ENCODE results near the gene TNRC6B. TPM values are rescaled to one million over a fixed set of nuclear protein-coding genes. Genes with fewer than 3 reads are reported as not detected.

Gene TNRC6B
- total RNA-seq, 4 donors from 2014 or later, result 41.8 to 50.9 (median 47.8) TPM

DNA sequence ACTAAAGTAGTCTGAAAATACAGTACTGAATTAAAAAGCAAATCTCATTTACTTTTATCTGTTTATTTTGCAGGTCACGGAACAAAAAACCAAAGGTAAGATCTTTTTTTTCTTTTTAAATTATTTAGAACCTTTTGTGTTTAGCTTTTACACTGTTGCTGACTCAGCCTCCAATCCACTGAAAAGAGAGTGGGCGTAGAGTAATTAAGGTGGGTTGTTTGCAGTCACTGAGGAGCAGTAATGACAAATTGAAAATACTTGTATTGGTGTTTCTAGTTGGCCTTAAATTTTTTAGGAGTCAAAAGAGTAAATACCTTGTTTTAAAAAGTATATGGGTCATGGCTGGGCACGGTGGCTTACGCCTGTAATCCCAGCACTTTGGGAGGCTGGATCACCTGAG lies 73.4 kb downstream of the TNRC6B start:
- no peak overlapping the region for H3K27ac ChIP-seq
- 94% methylated on average over 4 of the region's 4 CpGs for WGBS, 2 donors
- peaks cover 0 to 29% (median 0%) of the 10 kb centered on the region in 3 donors for H3K36me3 ChIP-seq
- no peaks in the 10 kb centered on the region for H3K27me3 ChIP-seq
- TF ChIP-seq, protein P1, sequence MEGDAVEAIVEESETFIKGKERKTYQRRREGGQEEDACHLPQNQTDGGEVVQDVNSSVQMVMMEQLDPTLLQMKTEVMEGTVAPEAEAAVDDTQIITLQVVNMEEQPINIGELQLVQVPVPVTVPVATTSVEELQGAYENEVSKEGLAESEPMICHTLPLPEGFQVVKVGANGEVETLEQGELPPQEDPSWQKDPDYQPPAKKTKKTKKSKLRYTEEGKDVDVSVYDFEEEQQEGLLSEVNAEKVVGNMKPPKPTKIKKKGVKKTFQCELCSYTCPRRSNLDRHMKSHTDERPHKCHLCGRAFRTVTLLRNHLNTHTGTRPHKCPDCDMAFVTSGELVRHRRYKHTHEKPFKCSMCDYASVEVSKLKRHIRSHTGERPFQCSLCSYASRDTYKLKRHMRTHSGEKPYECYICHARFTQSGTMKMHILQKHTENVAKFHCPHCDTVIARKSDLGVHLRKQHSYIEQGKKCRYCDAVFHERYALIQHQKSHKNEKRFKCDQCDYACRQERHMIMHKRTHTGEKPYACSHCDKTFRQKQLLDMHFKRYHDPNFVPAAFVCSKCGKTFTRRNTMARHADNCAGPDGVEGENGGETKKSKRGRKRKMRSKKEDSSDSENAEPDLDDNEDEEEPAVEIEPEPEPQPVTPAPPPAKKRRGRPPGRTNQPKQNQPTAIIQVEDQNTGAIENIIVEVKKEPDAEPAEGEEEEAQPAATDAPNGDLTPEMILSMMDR (IDR thresholded peaks at IDR 0.05), result no peak
- TF ChIP-seq POLR2A (IDR thresholded peaks at IDR 0.05) (no peak), EP300 (IDR thresholded peaks at IDR 0.05) (no peak)
- H3K9me3 ChIP-seq, result no peaks in the 10 kb centered on the region
- peaks cover 0 to 24% (median 0%) of the 10 kb centered on the region in 4 donors for H3K4me1 ChIP-seq
- no peak for DNase-seq (ENCODE audit: low spot score in 2 of 2)
- no peak overlapping the region for H3K4me3 ChIP-seq

DNA sequence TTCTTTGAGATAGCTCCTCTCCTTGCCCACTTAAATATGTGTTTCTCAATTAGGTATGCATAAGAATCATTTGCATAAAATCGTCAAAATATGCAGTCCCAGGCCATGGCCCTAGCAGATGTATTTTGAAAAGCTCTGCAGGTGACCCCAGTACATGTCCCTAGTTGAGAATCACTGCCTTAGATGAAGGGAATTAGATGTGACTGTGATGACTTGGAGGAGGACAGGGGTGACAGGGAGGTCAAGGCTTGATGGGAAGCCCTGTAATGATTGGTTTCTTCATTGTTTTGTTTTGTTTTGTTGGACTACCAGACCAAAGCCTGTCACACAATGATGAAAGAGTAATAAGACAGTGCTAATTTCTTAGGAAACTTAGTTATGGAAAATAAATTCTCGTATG lies 74.4 kb downstream of the TNRC6B start:
- Histone ChIP-seq H3K27ac (no peak overlapping the region), H3K27me3 (no peaks in the 10 kb centered on the region), H3K4me1 (peaks cover 0 to 24% (median 0%) of the 10 kb centered on the region in 4 donors), H3K4me3 (no peak overlapping the region), H3K9me3 (no peaks in the 10 kb centered on the region), H3K36me3 (peaks cover 0 to 18% (median 0%) of the 10 kb centered on the region in 3 donors)
- TF ChIP-seq EP300 (IDR thresholded peaks at IDR 0.05) (no peak), POLR2A (IDR thresholded peaks at IDR 0.05) (no peak)
- TF ChIP-seq, protein P1 (IDR thresholded peaks at IDR 0.05), result no peak
- DNase-seq (ENCODE audit: low spot score in 2 of 2), result no peak
- 75 to 77% methylated on average over 2 of the region's 2 CpGs for WGBS, 2 donors

DNA sequence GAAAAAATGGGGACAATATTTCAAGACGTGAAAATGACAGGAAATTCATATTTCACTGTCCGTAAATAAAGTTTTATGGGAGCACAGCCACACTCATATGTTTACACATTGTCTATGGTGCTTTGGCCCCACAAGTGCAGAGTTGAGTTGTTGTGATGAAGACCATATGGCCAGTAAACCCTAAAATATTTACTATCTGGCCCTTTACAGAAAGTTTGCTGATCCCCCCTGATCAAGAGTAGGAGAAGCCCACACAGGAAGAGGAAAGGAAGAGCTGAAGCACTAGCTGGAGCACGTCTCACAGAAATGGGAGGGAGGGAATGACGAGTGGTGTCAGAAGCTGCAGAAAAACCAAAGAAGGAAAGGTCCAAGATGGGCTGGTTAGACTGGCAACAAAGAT lies 78.8 kb downstream of the TNRC6B start:
- TF ChIP-seq, protein P1 (IDR thresholded peaks at IDR 0.05), result no peak
- TF ChIP-seq EP300 (IDR thresholded peaks at IDR 0.05), result no peak
- TF ChIP-seq POLR2A (IDR thresholded peaks at IDR 0.05), result no peak
- no peaks in the 10 kb centered on the region for H3K27me3 ChIP-seq
- 71 to 73% methylated on average over 4 of the region's 4 CpGs for WGBS, 2 donors
- H3K9me3 ChIP-seq, result no peaks in the 10 kb centered on the region
- peaks cover 0 to 35% (median 12%) of the 10 kb centered on the region in 4 donors for H3K4me1 ChIP-seq
- no peak for DNase-seq (ENCODE audit: low spot score in 2 of 2)
- H3K27ac ChIP-seq, result peak overlapping the region in 1 of 4 donors; percentile 8
- no peak overlapping the region for H3K4me3 ChIP-seq
- peaks cover 0 to 16% (median 0%) of the 10 kb centered on the region in 3 donors for H3K36me3 ChIP-seq

DNA sequence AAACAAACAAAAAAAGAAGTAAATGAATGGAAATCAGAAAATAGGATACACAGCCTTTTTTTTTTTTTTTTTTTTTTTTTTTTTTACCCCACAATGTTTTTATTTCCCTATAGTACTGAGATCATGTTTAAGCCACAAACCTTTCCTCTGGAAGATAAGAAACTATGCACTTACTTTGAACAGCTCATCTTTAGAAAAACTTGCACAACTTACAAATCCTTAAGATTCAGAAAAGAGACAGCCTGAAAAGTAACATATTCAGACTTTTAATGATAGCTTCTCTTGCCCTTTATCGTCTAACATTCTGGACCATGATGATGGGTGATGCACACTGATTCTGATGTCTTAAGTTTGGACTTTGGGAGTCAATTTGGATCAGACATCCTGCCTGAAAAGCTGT lies 80.3 kb downstream of the TNRC6B start:
- Histone ChIP-seq H3K4me3 (no peak overlapping the region), H3K27me3 (no peaks in the 10 kb centered on the region), H3K36me3 (peaks cover 0 to 25% (median 0%) of the 10 kb centered on the region in 3 donors), H3K4me1 (peaks cover 0 to 29% (median 12%) of the 10 kb centered on the region in 4 donors), H3K27ac (peak overlapping the region in 3 of 4 donors; percentile 30 to 60 (median 52)), H3K9me3 (no peaks in the 10 kb centered on the region)
- TF ChIP-seq EP300 (IDR thresholded peaks at IDR 0.05) (no peak), POLR2A (IDR thresholded peaks at IDR 0.05) (no peak)
- TF ChIP-seq, protein P1 (IDR thresholded peaks at IDR 0.05), result no peak
- WGBS, 2 donors, result 65 to 77% methylated on average over 1 of the region's 1 CpG
- no peak for DNase-seq (ENCODE audit: low spot score in 2 of 2)

DNA sequence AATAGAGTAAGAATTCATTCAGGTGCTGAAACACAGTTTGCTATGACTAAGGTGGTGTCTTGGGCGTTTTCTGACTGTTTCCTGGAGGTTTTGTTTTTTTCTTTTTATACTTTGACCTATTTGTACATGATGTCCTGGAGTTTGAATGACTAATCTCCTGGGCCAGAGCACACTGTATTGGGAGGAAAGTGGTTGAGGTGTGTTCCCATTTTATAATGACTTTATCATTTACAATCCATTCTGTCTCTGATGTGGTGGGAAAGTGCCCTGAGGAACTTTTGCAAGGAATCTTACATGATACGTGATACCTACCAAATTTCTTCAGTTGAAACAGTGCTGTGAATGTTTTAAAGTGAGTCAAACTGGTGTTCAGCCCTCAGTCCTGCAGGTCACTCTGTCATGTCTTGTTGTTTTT lies 80.8 kb downstream of the TNRC6B start:
- no peak for DNase-seq (ENCODE audit: low spot score in 2 of 2)
- WGBS, 2 donors, result 58 to 66% methylated on average over 2 of the region's 2 CpGs
- Histone ChIP-seq H3K9me3 (no peaks in the 10 kb centered on the region), H3K27me3 (no peaks in the 10 kb centered on the region), H3K4me1 (peaks cover 0 to 30% (median 12%) of the 10 kb centered on the region in 4 donors), H3K36me3 (peaks cover 0 to 29% (median 1%) of the 10 kb centered on the region in 3 donors), H3K27ac (peak overlapping the region in 3 of 4 donors; percentile 56 to 60 (median 60)), H3K4me3 (no peak overlapping the region)
- TF ChIP-seq EP300 (IDR thresholded peaks at IDR 0.05), result no peak
- no peak for TF ChIP-seq POLR2A (IDR thresholded peaks at IDR 0.05)
- TF ChIP-seq, protein P1 (IDR thresholded peaks at IDR 0.05), result no peak

Data from tibial nerve (tissue), 4 donors.